GM23248 (cell line): ENCODE data around the gene TMA7. TPM values are rescaled to one million over a fixed set of nuclear protein-coding genes. Genes with fewer than 3 reads are reported as not detected.

ENCODE experiments used
- DNase-seq: peaks from one replicate; pipeline ENCODE4 v3.0.0-alpha.2; 2015
- H2AFZ ChIP-seq: fragments of 200-600 bp; sonication (generic); 2 replicates; pipeline ENCODE4 v1.6.1; 2016; ENCODE audit warnings: antibody characterized with exemption
- H3F3A ChIP-seq: fragments of 200-600 bp; sonication (generic); 2 replicates; pipeline ENCODE4 v1.6.1; 2016; ENCODE audit warnings: mild to moderate bottlenecking, antibody characterized with exemption, mixed run types; ENCODE audit not compliant: insufficient read depth
- H3K27ac ChIP-seq: fragments of 200-600 bp; sonication (generic); 2 replicates; pipeline ENCODE4 v1.5.1; 2016; ENCODE audit warnings: mild to moderate bottlenecking
- H3K27me3 ChIP-seq: fragments of 200-600 bp; sonication (generic); replicated peaks from 2 replicates; pipeline ENCODE4 v1.6.1; 2016; ENCODE audit warnings: mild to moderate bottlenecking; ENCODE audit not compliant: insufficient read depth
- H3K36me3 ChIP-seq: fragments of 200-600 bp; sonication (generic); 2 replicates; pipeline ENCODE4 v1.6.1; 2016; ENCODE audit warnings: low read depth, mild to moderate bottlenecking
- H3K4me1 ChIP-seq: fragments of 200-600 bp; sonication (generic); 2 replicates; pipeline ENCODE4 v1.6.1; 2016; ENCODE audit warnings: mild to moderate bottlenecking; ENCODE audit not compliant: insufficient read depth
- H3K4me2 ChIP-seq: fragments of 200-600 bp; sonication (generic); one replicate; pipeline ENCODE4 v1.6.1; 2016; ENCODE audit warnings: mild to moderate bottlenecking; ENCODE audit not compliant: unreplicated experiment
- H3K4me3 ChIP-seq: fragments of 200-600 bp; sonication (generic); 2 replicates; pipeline ENCODE4 v1.5.1; 2016; ENCODE audit warnings: mild to moderate bottlenecking
- H3K79me2 ChIP-seq: fragments of 200-600 bp; sonication (generic); 2 replicates; pipeline ENCODE4 v1.6.1; 2016; ENCODE audit warnings: mild to moderate bottlenecking; ENCODE audit not compliant: insufficient read depth
- H3K9ac ChIP-seq: fragments of 200-600 bp; sonication (generic); 2 replicates; pipeline ENCODE4 v1.6.1; 2016; ENCODE audit warnings: mild to moderate bottlenecking
- H3K9me2 ChIP-seq: fragments of 200-600 bp; sonication (generic); 2 replicates; pipeline ENCODE4 v1.6.1; 2016; ENCODE audit warnings: mixed run types, mild to moderate bottlenecking, moderate library complexity; ENCODE audit not compliant: insufficient read depth
- H3K9me3 ChIP-seq: fragments of 200-600 bp; sonication (generic); one replicate; pipeline ENCODE4 v1.6.1; 2017; ENCODE audit warnings: low read depth
- H4K20me1 ChIP-seq: fragments of 200-600 bp; sonication (generic); 2 replicates; pipeline ENCODE4 v1.6.0; 2016; ENCODE audit not compliant: insufficient read depth
- EZH2 ChIP-seq: fragments of 200-600 bp; sonication (generic); IDR thresholded peaks from 2 replicates; pipeline ENCODE4 v1.6.1; 2018; ENCODE audit warnings: antibody characterized with exemption, mild to moderate bottlenecking; ENCODE audit not compliant: insufficient read depth, poor library complexity, severe bottlenecking
- EZH2phosphoT487 ChIP-seq: fragments of 200-600 bp; sonication (generic); IDR thresholded peaks from 2 replicates; pipeline ENCODE4 v1.6.1; 2018; ENCODE audit warnings: antibody characterized with exemption, moderate library complexity, mild to moderate bottlenecking, low read depth; ENCODE audit not compliant: insufficient read depth
- WGBS, 2 experiments: methylation state at CpG; one replicate each; pipeline ENCODE4 v1.1.6; 2015 to 2017; ENCODE audit warnings: low lambda C conversion rate in 2 of 2, low coverage in 1 of 2; ENCODE audit errors: missing lambda C conversion rate in 2 of 2; 5-methylcytosine and 5-hydroxymethylcytosine counted together
- in situ Hi-C: fragments of 300-500 bp; cut with MboI; formaldehyde crosslinking; loops from 2 replicates; pipeline ENCODE4 v1.15.0; 2020
- polyA plus RNA-seq: library from polyadenylated mRNA; unstranded; fragments of >200 nt; fragmentation: Nextera tagmentation; extraction: Ambion mirVana; gene quantifications from 2 replicates; pipeline ENCODE4 v1.2.1, GENCODE V29; 2016
- total RNA-seq: library from RNA; depleted of rRNA; stranded (reverse); fragments of >200 nt; shearing (Covaris generic); gene quantifications from 2 replicates; pipeline ENCODE4 v1.2.3, GENCODE V29; 2014

Gene TMA7
- total and polyA plus RNA-seq, 2 experiments from 2014 or later: 244 to 552 TPM

- H3F3A ChIP-seq: 0 out of 2 replicates have a peak, but pooled peaks cover 4% of the 10 kb centered on the region
- no peak overlapping the region for H3K27ac ChIP-seq
- no peak overlapping the region for H3K4me3 ChIP-seq
- H3K9ac ChIP-seq: no peak overlapping the region
- WGBS, 2 experiments: 44 to 56% methylated on average over 9 of the region's 9 CpGs
- no peaks in the 10 kb centered on the region for H3K9me3 ChIP-seq
- H3K4me2 ChIP-seq: no peak overlapping the region
- H2AFZ ChIP-seq: no peak overlapping the region
- H3K9me2 ChIP-seq: no peaks in the 10 kb centered on the region
- H3K36me3 ChIP-seq: no peaks in the 10 kb centered on the region
- no peaks in the 10 kb centered on the region for H3K27me3 ChIP-seq
- in situ Hi-C loops: no loop called here
- no peaks in the 10 kb centered on the region for H4K20me1 ChIP-seq
- no peak for TF ChIP-seq EZH2phosphoT487
- no peak for TF ChIP-seq EZH2
- no peak for DNase-seq
- no peaks in the 10 kb centered on the region for H3K79me2 ChIP-seq
- peaks cover 3% of the 10 kb centered on the region; the same call in 1 of the 2 replicates for H3K4me1 ChIP-seq
These were observed 12.5 kb upstream of the TMA7 start for GRCh38 chr3:48427630-48427962.

DNA sequence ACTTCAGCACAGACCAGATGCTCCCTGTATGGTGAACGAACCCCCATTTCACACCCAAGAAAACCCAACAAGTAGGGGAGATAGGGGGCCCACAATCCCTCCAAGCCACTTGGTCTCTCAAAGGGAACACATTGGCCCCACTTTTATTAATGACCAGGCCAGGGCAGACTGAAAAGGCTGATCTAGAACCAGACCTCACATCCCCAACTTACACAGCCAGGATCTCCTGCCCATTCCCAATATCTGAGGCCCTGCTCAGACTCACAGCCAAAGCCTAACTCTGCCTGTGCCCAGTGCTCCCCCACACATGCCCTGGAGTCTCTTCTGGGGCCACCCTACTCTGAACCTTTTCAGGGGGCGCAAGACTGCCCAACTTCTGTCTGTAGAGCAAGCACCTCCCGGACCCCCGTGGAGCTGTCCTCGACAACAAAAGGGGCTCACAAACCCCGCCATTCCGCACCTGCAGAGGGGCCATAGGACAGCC, 11.9 kb upstream of the TMA7 start:
- Histone ChIP-seq H3K4me1 (peaks cover 5% of the 10 kb centered on the region), H3K9me3 (no peaks in the 10 kb centered on the region), H3K4me2 (peak overlapping the region; percentile 42), H3F3A (0 out of 2 replicates have a peak, but pooled peaks cover 6% of the 10 kb centered on the region), H2AFZ (no peak overlapping the region), H4K20me1 (no peaks in the 10 kb centered on the region), H3K9ac (no peak overlapping the region), H3K9me2 (no peaks in the 10 kb centered on the region), H3K79me2 (no peaks in the 10 kb centered on the region), H3K27me3 (no peaks in the 10 kb centered on the region), H3K36me3 (no peaks in the 10 kb centered on the region), H3K4me3 (peak overlapping the region; percentile 81; the same call in 1 of the 2 replicates), H3K27ac (no peak overlapping the region)
- TF ChIP-seq EZH2 (no peak), EZH2phosphoT487 (no peak)
- DNase-seq: no peak
- WGBS, 2 experiments: 36 to 38% methylated on average over 7 of the region's 7 CpGs
- in situ Hi-C loops: no loop called here

DNA sequence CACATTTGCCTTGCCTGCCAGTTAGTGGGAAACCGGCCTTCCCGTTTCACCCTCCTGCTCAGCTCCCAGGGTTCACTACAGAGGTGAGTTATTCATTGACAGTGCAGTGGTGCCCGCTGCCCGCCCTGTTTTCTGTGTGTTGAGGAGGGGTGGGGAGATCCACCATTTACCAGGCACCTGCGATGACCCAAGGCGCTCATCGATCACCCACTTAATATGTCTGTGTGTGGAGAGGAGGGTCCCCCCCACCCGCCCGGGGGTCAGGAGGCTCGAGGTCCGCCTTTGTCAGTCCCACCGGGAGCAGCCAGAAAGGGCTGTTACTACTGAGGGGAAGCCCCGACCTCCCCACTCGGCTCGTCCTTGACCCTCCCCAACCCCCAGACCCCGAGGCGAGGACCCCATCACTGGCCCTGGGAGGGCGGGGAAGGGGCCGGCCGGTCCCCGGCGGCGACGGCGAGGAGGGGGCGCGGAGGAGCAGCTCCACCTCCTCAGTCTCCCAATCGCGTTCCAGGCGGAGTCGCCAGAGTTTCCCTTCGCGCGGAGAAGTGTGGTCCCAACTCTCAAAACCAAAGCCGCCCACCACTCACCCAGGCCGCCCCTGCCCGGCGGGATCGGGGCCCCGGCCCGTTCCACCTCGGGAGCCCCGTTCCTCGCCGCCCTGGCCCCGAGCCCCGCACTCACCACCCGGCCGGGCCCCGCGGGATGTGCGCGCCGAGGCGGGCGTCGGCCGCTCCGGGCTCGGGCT, 11.3 kb upstream of the TMA7 start:
- peak; percentile 54 for DNase-seq
- Histone ChIP-seq H3K9ac (peak overlapping the region; percentile 79), H3K4me3 (peak overlapping the region; percentile 81), H3K4me2 (peak overlapping the region; percentile 69), H3K79me2 (no peaks in the 10 kb centered on the region), H4K20me1 (no peaks in the 10 kb centered on the region), H3F3A (0 out of 2 replicates have a peak, but pooled peaks cover 6% of the 10 kb centered on the region), H3K36me3 (no peaks in the 10 kb centered on the region), H3K27me3 (no peaks in the 10 kb centered on the region), H2AFZ (peak overlapping the region; percentile 82), H3K4me1 (peaks cover 11% of the 10 kb centered on the region), H3K27ac (no peak overlapping the region), H3K9me2 (no peaks in the 10 kb centered on the region), H3K9me3 (no peaks in the 10 kb centered on the region)
- TF ChIP-seq EZH2: no peak
- TF ChIP-seq EZH2phosphoT487: no peak
- in situ Hi-C loops: no loop called here
- 3 to 4% methylated on average over 13 to 28 of the region's 60 CpGs for whole genome bisulfite sequencing, 2 experiments

- Histone ChIP-seq H3K27ac (no peak overlapping the region), H3K27me3 (no peaks in the 10 kb centered on the region), H3K4me3 (peak overlapping the region; percentile 81), H3F3A (0 out of 2 replicates have a peak, but pooled peaks cover 6% of the 10 kb centered on the region), H3K4me2 (peak overlapping the region; percentile 69), H3K4me1 (peaks cover 18% of the 10 kb centered on the region), H3K36me3 (no peaks in the 10 kb centered on the region), H3K79me2 (no peaks in the 10 kb centered on the region), H2AFZ (peak overlapping the region; percentile 82), H3K9me2 (no peaks in the 10 kb centered on the region), H4K20me1 (no peaks in the 10 kb centered on the region), H3K9ac (peak overlapping the region; percentile 79), H3K9me3 (no peaks in the 10 kb centered on the region)
- 1% methylated on average over 14 to 48 of the region's 86 CpGs for WGBS, 2 experiments
- in situ Hi-C loops: no loop called here
- peak; percentile 64 for DNase-seq
- TF ChIP-seq EZH2phosphoT487 (no peak), EZH2 (no peak)
These were observed 10.6 kb upstream of the TMA7 start for GRCh38 chr3:48429317-48429959.
